GM19023 (cell line): ENCODE data around the gene EXOSC3.

Experiments
- ATAC-seq: cut with Tn5 transposase; IDR thresholded peaks from one replicate; pipeline ENCODE4 v1.9.1; 2021; ENCODE audit warnings: mild to moderate bottlenecking, moderate library complexity; ENCODE audit not compliant: unreplicated experiment

The EXOSC3 gene

GRCh38 chr9:37739222-37739621 is 45.6 kb downstream of the EXOSC3 start:
- ATAC-seq = no peak

GRCh38 chr9:37732952-37733351 is 51.9 kb downstream of the EXOSC3 start:
- no peak for ATAC-seq

GRCh38 chr9:37732086-37732741 is 52.6 kb downstream of the EXOSC3 start:
- no peak for ATAC-seq

GRCh38 chr9:37730839-37731238 is 54.0 kb downstream of the EXOSC3 start:
- ATAC-seq = no peak

- no peak for ATAC-seq
Observed at GRCh38 chr9:37730256-37730655, 54.6 kb downstream of the EXOSC3 start.
